Cardiac fibroblast (primary cell): Measurements from ENCODE around the gene CLCN2.

Experiments used
- DNase-seq, 2 donors: peaks; one replicate each; pipeline versions ENCODE4 v3.0.0 to v3.0.0-alpha.2; 2010; ENCODE audit warnings: low read depth in 2 of 2
- H3K4me3 ChIP-seq, 2 donors: replicated peaks in 1 of 2; 1 replicate in 1 of 2; 2 replicates in 1 of 2; pipeline ENCODE4 v1.5.1; 2011; ENCODE audit warnings: low read depth in 2 of 2, low read length in 2 of 2, mild to moderate bottlenecking in 2 of 2, moderate library complexity in 1 of 2
- CTCF ChIP-seq: IDR thresholded peaks from one replicate; pipeline ENCODE4 v1.5.1; 2011; ENCODE audit warnings: low read depth, mild to moderate bottlenecking, low read length, inconsistent platforms

The CLCN2 gene

GRCh38 chr3:184391266-184391665 is 29.9 kb upstream of the CLCN2 start:
- DNase-seq, result no peak
- TF ChIP-seq CTCF, result no peak
- H3K4me3 ChIP-seq, result no peak overlapping the region

GRCh38 chr3:184389935-184390528 is 28.6 kb upstream of the CLCN2 start:
- no peak for DNase-seq
- TF ChIP-seq CTCF, result no peak
- no peak overlapping the region for H3K4me3 ChIP-seq

GRCh38 chr3:184389384-184389783 is 28.0 kb upstream of the CLCN2 start:
- no peak overlapping the region for H3K4me3 ChIP-seq
- no peak for TF ChIP-seq CTCF
- DNase-seq, result no peak

- no peak for DNase-seq
- H3K4me3 ChIP-seq, result no peak overlapping the region
- no peak for TF ChIP-seq CTCF
Measured at GRCh38 chr3:184388936-184389230, 27.5 kb upstream of the CLCN2 start.

- H3K4me3 ChIP-seq, result no peak overlapping the region
- DNase-seq, result no peak
- TF ChIP-seq CTCF, result no peak
Measured at GRCh38 chr3:184388164-184388935, 26.9 kb upstream of the CLCN2 start.

- no peak for TF ChIP-seq CTCF
- H3K4me3 ChIP-seq, result no peak overlapping the region
- DNase-seq, result no peak
Measured at GRCh38 chr3:184387174-184387714, 25.8 kb upstream of the CLCN2 start.
